Neuronal stem cell (in vitro differentiated cells): ENCODE measurements around the gene IGLL5.

Experiments used
- DNase-seq: peaks from one replicate; pipeline ENCODE4 v3.0.0-alpha.2; 2013; ENCODE audit warnings: low spot score
- H2AFZ ChIP-seq: one replicate; pipeline ENCODE4 v1.6.1; 2013; ENCODE audit warnings: mild to moderate bottlenecking, low read length, inconsistent platforms
- H2AK5ac ChIP-seq: 2 replicates; pipeline ENCODE4 v1.6.1; 2013; ENCODE audit warnings: low read depth, mild to moderate bottlenecking, inconsistent platforms, low read length, moderate library complexity, mixed read lengths
- H2BK120ac ChIP-seq: 2 replicates; pipeline ENCODE4 v1.6.1; 2013; ENCODE audit warnings: low read depth, mild to moderate bottlenecking, inconsistent platforms, low read length, moderate library complexity, mixed read lengths
- H2BK12ac ChIP-seq: one replicate; pipeline ENCODE4 v1.6.1; 2013; ENCODE audit warnings: low read length, inconsistent platforms
- H2BK15ac ChIP-seq: 2 replicates; pipeline ENCODE4 v1.6.1; 2013; ENCODE audit warnings: mild to moderate bottlenecking, low read length, inconsistent platforms, mixed read lengths
- H2BK5ac ChIP-seq: one replicate; pipeline ENCODE4 v1.6.1; 2013; ENCODE audit warnings: inconsistent platforms, mild to moderate bottlenecking, low read length, moderate library complexity
- H3K14ac ChIP-seq: one replicate; pipeline ENCODE4 v1.6.1; 2013; ENCODE audit warnings: low read length, inconsistent platforms
- H3K18ac ChIP-seq: 2 replicates; pipeline ENCODE4 v1.6.1; 2013; ENCODE audit warnings: low read length, inconsistent platforms
- H3K23ac ChIP-seq: 2 replicates; pipeline ENCODE4 v1.6.1; 2013; ENCODE audit warnings: low read depth, mild to moderate bottlenecking, mixed read lengths, low read length, inconsistent platforms; ENCODE audit not compliant: poor library complexity
- H3K27ac ChIP-seq: replicated peaks from 3 replicates; pipeline ENCODE4 v1.5.1; 2013; ENCODE audit warnings: low read length, inconsistent platforms
- H3K27me3 ChIP-seq, 3 experiments: 2 replicates each; pipeline ENCODE4 v1.6.1; 2013; ENCODE audit warnings: low read length in 3 of 3, mild to moderate bottlenecking in 2 of 3, inconsistent platforms in 1 of 3, low read depth in 1 of 3, mixed read lengths in 1 of 3, moderate library complexity in 1 of 3; ENCODE audit not compliant: control insufficient read depth in 3 of 3, insufficient read depth in 3 of 3
- H3K36me3 ChIP-seq, 2 donors: replicated peaks in 1 of 2; 2 replicates each; pipeline ENCODE4 v1.6.1; 2013; ENCODE audit warnings: low read length in 2 of 2; ENCODE audit not compliant: control insufficient read depth in 2 of 2, insufficient read depth in 2 of 2
- H3K4ac ChIP-seq: 2 replicates; pipeline ENCODE4 v1.6.1; 2013; ENCODE audit warnings: inconsistent platforms, mild to moderate bottlenecking, low read length, moderate library complexity
- H3K4me1 ChIP-seq, 2 donors: 1 replicate in 1 of 2; 2 replicates in 1 of 2; pipeline ENCODE4 v1.6.1; 2013; ENCODE audit warnings: low read length in 2 of 2, low read depth in 1 of 2; ENCODE audit not compliant: control insufficient read depth in 2 of 2, insufficient read depth in 1 of 2
- H3K4me2 ChIP-seq: one replicate; pipeline ENCODE4 v1.6.1; 2013; ENCODE audit warnings: mild to moderate bottlenecking, low read length, inconsistent platforms; ENCODE audit not compliant: insufficient read depth, poor library complexity, severe bottlenecking
- H3K4me3 ChIP-seq, 2 donors: 2 replicates each; pipeline ENCODE4 v1.5.1; 2013; ENCODE audit warnings: low read length in 2 of 2, mild to moderate bottlenecking in 2 of 2, inconsistent platforms in 1 of 2, moderate library complexity in 1 of 2
- H3K79me1 ChIP-seq: one replicate; pipeline ENCODE4 v1.6.1; 2013; ENCODE audit warnings: low read depth, mild to moderate bottlenecking, inconsistent platforms, low read length, moderate library complexity
- H3K9ac ChIP-seq: one replicate; pipeline ENCODE4 v1.6.1; 2013; ENCODE audit warnings: mild to moderate bottlenecking, low read depth, low read length, inconsistent platforms; ENCODE audit not compliant: poor library complexity
- H3K9me3 ChIP-seq, 2 donors: replicated peaks in 1 of 2; 2 replicates each; pipeline versions ENCODE3 to v1.6.1; 2013; ENCODE audit warnings: low read length in 2 of 2, mild to moderate bottlenecking in 2 of 2, inconsistent platforms in 1 of 2, low read depth in 1 of 2, mixed read lengths in 1 of 2, moderate library complexity in 1 of 2; ENCODE audit not compliant: control insufficient read depth in 2 of 2, insufficient read depth in 1 of 2
- H4K8ac ChIP-seq: one replicate; pipeline ENCODE4 v1.6.1; 2013; ENCODE audit warnings: low read depth, mild to moderate bottlenecking, inconsistent platforms, low read length, moderate library complexity
- H4K91ac ChIP-seq: one replicate; pipeline ENCODE4 v1.6.1; 2013; ENCODE audit warnings: low read length, low read depth, mild to moderate bottlenecking, inconsistent platforms; ENCODE audit not compliant: poor library complexity
- WGBS, 2 donors: extraction: QIAGEN DNeasy Blood & Tissue Kit; methylation state at CpG; one replicate each; pipeline ENCODE4 v1.1.7; 2013; ENCODE audit warnings: missing lambda C conversion rate in 2 of 2, mixed read lengths in 1 of 2; ENCODE audit not compliant: insufficient read length in 2 of 2, insufficient replicate concordance in 1 of 2; ENCODE audit errors: extremely low coverage in 2 of 2; 5-methylcytosine and 5-hydroxymethylcytosine counted together

IGLL5 gene

DNA sequence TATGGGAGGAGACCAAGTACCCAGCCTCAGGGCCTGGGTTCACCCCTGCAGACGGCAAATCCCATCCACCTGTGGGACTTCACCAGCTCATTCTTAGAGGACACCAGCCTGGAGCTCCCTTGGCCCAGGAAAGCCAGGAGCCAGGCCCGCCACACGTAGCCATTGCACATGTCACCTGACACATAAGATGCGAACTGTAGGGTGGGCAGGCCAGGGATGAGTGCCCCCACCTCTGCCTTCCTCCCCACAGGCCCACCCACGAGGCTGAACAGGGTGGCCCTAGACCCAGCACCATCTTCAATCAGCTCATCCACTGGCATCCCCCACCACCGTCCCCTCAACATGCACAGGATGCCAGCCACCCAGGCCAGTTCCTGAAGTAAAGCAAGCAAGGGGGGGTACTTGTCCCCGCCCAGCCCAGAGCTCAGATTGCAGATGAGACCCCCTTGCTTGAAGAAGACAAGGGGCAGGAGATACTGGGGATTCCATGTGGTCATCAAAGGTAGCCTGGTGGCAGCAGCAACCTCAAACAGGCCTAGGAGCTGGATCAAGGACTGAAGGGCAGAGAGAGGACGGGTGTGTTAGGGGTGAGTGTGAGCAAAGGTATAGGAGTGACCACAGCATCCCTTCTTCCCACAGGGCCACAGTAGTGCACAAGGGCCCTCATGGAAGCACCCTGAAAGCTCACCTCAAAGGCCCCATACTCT is 45.6 kb downstream of the IGLL5 start:
- peak overlapping the region; percentile 37 for H2BK15ac ChIP-seq
- H3K4me3 ChIP-seq = no peak overlapping the region
- no peak for DNase-seq
- peak overlapping the region; percentile 21 for H3K14ac ChIP-seq
- peaks cover 0 to 2% of the 10 kb centered on the region in 2 donors for H3K4me1 ChIP-seq
- no peak overlapping the region for H4K91ac ChIP-seq
- H3K79me1 ChIP-seq = no peaks in the 10 kb centered on the region
- H4K8ac ChIP-seq = no peak overlapping the region
- peak overlapping the region; percentile 83 for H3K23ac ChIP-seq
- peaks cover 0 to 2% (median 0%) of the 10 kb centered on the region in 3 experiments for H3K27me3 ChIP-seq
- peak overlapping the region; percentile 39 for H2BK5ac ChIP-seq
- no peak overlapping the region for H2BK12ac ChIP-seq
- no CpG with 5 or more reads among the region's 8 CpGs for WGBS, 2 donors
- H2AK5ac ChIP-seq = peak overlapping the region; percentile 83
- no peak overlapping the region for H2BK120ac ChIP-seq
- H3K4me2 ChIP-seq = no peak overlapping the region
- H3K4ac ChIP-seq = peak overlapping the region; percentile 67
- no peak overlapping the region for H3K27ac ChIP-seq
- peak overlapping the region; percentile 60 for H3K9ac ChIP-seq
- H3K9me3 ChIP-seq = no peaks in the 10 kb centered on the region
- peak overlapping the region; percentile 57 for H3K18ac ChIP-seq
- no peak overlapping the region for H2AFZ ChIP-seq
- no peaks in the 10 kb centered on the region for H3K36me3 ChIP-seq

DNA sequence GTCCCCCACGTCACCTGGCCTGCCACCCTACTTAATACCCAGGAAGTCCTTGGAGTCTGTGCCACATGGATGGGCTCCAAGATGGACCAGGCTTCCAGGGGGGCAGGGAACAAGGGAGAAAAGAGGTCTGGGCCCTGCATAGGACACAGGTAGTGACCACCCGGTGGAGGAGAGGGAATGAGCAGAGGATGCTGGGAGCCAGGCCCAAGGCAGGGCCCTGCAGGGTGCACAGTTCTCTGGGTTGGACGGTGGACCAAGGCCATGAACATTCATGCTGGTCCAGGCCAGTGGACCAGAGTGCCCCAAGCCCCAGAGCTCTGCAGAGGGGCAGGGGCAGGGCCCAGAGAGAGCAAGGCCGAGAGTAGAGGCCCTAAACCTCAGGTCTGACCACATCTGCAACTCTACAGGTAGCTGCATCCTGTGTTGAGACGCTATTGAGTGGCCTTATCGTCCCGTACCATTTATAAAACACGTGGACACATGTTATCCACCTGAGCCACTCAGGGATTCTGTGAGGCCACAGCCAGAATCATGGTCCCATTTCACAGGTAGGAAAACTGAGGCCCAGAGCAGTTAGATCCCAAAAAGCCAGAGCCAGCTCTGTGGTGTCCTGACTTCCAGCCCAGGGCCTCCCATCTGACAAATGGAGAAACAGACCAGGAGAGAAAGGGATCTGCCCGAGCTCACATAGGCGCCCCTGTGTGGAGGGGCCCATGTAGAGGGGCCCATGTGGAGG is 46.4 kb downstream of the IGLL5 start:
- H3K4me1 ChIP-seq = peaks cover 0 to 2% of the 10 kb centered on the region in 2 donors
- peak overlapping the region; percentile 39 for H2BK5ac ChIP-seq
- H2AK5ac ChIP-seq = peak overlapping the region; percentile 83
- H3K36me3 ChIP-seq = no peaks in the 10 kb centered on the region
- no peak overlapping the region for H2BK12ac ChIP-seq
- no peak overlapping the region for H3K4me3 ChIP-seq
- no peak overlapping the region for H2BK120ac ChIP-seq
- H3K23ac ChIP-seq = peak overlapping the region; percentile 77
- H3K4me2 ChIP-seq = no peak overlapping the region
- peak overlapping the region; percentile 67 for H3K4ac ChIP-seq
- H3K79me1 ChIP-seq = no peaks in the 10 kb centered on the region
- no peak overlapping the region for H3K27ac ChIP-seq
- DNase-seq = no peak
- H2AFZ ChIP-seq = no peak overlapping the region
- H4K8ac ChIP-seq = no peak overlapping the region
- H3K9me3 ChIP-seq = no peaks in the 10 kb centered on the region
- H4K91ac ChIP-seq = no peak overlapping the region
- no peak overlapping the region for H3K9ac ChIP-seq
- H3K14ac ChIP-seq = no peak overlapping the region
- peak overlapping the region; percentile 37 for H2BK15ac ChIP-seq
- H3K18ac ChIP-seq = peak overlapping the region; percentile 72
- H3K27me3 ChIP-seq = peaks cover 0 to 2% (median 0%) of the 10 kb centered on the region in 3 experiments
- WGBS, 2 donors = no CpG with 5 or more reads among the region's 10 CpGs

DNA sequence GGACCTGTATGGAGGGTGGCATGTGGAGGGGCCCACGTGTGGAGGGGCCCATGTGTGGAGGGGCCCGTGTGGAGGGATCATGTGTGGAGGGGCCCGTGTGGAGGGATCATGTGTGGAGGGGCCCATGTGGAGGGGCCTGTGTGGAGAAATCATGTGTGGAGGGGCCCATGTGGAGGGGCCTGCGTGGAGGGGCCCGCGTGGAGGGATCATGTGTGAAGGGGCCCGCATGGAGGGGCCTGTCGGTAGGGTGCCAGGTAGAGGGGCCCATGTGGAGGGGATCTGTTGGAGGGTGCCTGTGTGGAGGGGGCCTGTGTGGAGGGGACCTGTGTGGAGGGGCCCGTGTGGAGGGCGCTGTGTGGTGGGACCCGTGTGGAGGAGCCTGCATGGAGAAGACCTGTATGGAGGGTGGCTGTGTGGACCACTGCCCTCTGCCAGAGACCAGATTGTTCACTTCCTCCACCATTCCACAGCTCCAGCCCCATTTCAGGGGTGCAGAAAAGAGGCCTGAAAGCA is 47.0 kb downstream of the IGLL5 start:
- Histone ChIP-seq H3K9ac (no peak overlapping the region), H2BK12ac (no peak overlapping the region), H4K8ac (no peak overlapping the region), H3K79me1 (no peaks in the 10 kb centered on the region), H3K18ac (no peak overlapping the region), H4K91ac (no peak overlapping the region), H3K14ac (no peak overlapping the region), H3K9me3 (no peaks in the 10 kb centered on the region), H2AFZ (no peak overlapping the region), H3K27ac (no peak overlapping the region), H3K27me3 (peaks cover 0 to 2% (median 0%) of the 10 kb centered on the region in 3 experiments), H2BK5ac (no peak overlapping the region), H3K4ac (no peak overlapping the region), H3K4me3 (no peak overlapping the region), H3K36me3 (no peaks in the 10 kb centered on the region), H3K4me2 (no peak overlapping the region), H3K4me1 (peaks cover 0 to 2% of the 10 kb centered on the region in 2 donors), H2BK120ac (no peak overlapping the region), H2BK15ac (no peak overlapping the region), H2AK5ac (peak overlapping the region; percentile 74), H3K23ac (peak overlapping the region; percentile 34)
- WGBS, 2 donors = no CpG with 5 or more reads among the region's 11 CpGs
- DNase-seq = no peak

DNA sequence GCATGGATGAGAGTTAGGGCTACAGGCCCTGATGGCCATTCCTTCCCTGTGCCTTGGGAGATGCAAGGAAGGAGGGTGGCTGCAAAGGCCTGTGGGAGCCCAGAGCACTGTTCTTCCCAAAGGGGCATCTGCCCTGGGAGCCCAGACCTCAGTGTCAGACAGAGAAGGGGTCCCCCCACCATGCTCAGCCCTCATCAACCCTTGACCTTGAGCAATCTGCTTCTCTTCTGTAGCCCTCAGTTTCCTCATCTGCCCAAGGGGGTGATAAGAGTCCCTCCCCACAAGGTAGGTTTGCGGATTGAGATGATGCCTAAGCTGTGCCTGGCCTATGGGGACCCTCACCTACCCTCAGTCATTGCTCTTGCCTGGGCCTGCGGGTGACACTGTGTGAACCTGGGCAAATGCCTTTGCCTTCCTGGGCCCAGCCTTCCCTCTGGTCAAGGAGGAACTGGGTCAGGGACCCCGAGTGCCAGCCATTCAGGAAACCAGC is 47.5 kb downstream of the IGLL5 start:
- Histone ChIP-seq H3K79me1 (no peaks in the 10 kb centered on the region), H2BK15ac (peak overlapping the region; percentile 47), H3K14ac (peak overlapping the region; percentile 67), H2BK120ac (no peak overlapping the region), H3K23ac (peak overlapping the region; percentile 89), H2AK5ac (peak overlapping the region; percentile 74), H2BK12ac (no peak overlapping the region), H3K4ac (no peak overlapping the region), H3K4me1 (peaks cover 0 to 2% of the 10 kb centered on the region in 2 donors), H3K18ac (peak overlapping the region; percentile 85), H2BK5ac (no peak overlapping the region), H3K36me3 (no peaks in the 10 kb centered on the region), H3K27ac (no peak overlapping the region), H3K27me3 (peaks cover 0 to 2% (median 0%) of the 10 kb centered on the region in 3 experiments), H4K91ac (no peak overlapping the region), H3K9me3 (no peaks in the 10 kb centered on the region), H3K9ac (no peak overlapping the region), H3K4me3 (no peak overlapping the region), H4K8ac (no peak overlapping the region), H2AFZ (no peak overlapping the region), H3K4me2 (no peak overlapping the region)
- WGBS, 2 donors = no CpG with 5 or more reads among the region's 3 CpGs
- no peak for DNase-seq
